Sigmoid colon (tissue), 7 donors: Measurements from ENCODE around the gene COG5. TPM values are rescaled to one million over a fixed set of nuclear protein-coding genes. Genes with fewer than 3 reads are reported as not detected.

ENCODE experiments used
- DNase-seq: peaks from one replicate; pipeline ENCODE4 v3.0.0-alpha.2; 2019
- H3K27ac ChIP-seq, 4 donors: fragments of 200-600 bp; sonication (generic); one replicate each; pipeline ENCODE4 v1.5.1; 2016 to 2019; ENCODE audit warnings: mild to moderate bottlenecking in 1 of 4
- H3K27me3 ChIP-seq, 3 donors: fragments of 200-600 bp; sonication (generic); one replicate each; pipeline ENCODE4 v1.5.1; 2019; ENCODE audit warnings: mild to moderate bottlenecking in 1 of 3
- H3K36me3 ChIP-seq, 4 donors: fragments of 200-600 bp; sonication (generic); one replicate each; pipeline ENCODE4 v1.5.1; 2016 to 2019
- H3K4me1 ChIP-seq, 4 donors: fragments of 200-600 bp; sonication (generic); one replicate each; pipeline ENCODE4 v1.5.1; 2017 to 2019
- H3K4me3 ChIP-seq, 4 donors: fragments of 200-600 bp; sonication (generic); one replicate each; pipeline ENCODE4 v1.5.1; 2017 to 2019; ENCODE audit warnings: mild to moderate bottlenecking in 2 of 4, moderate library complexity in 1 of 4
- H3K9me3 ChIP-seq, 4 donors: fragments of 200-600 bp in 3 of 4; sonication (generic) in 3 of 4; one replicate each; pipeline versions ENCODE4 v1.5.1 to v1.6.1; 2013 to 2019
- EP300 ChIP-seq, 4 donors: sonication (generic); formaldehyde crosslinking; IDR thresholded peaks; one replicate each; pipeline ENCODE4 v1.6.1; 2017; ENCODE audit warnings: antibody characterized with exemption in 4 of 4
- POLR2A ChIP-seq, 2 donors: fragments of 450-650 bp; IDR thresholded peaks; one replicate each; pipeline ENCODE4 v1.6.1; 2016; ENCODE audit warnings: antibody characterized with exemption in 2 of 2, mild to moderate bottlenecking in 2 of 2, moderate library complexity in 2 of 2
- POLR2AphosphoS5 ChIP-seq, 4 donors: sonication (generic); formaldehyde crosslinking; IDR thresholded peaks; one replicate each; pipeline ENCODE4 v1.6.1; 2017; ENCODE audit warnings: antibody characterized with exemption in 4 of 4
- WGBS, 2 donors: extraction: QIAGEN DNeasy Blood & Tissue Kit; methylation state at CpG; one replicate each; pipeline ENCODE4 v1.1.7; 2013; 5-methylcytosine and 5-hydroxymethylcytosine counted together
- intact Hi-C: fragments of 100-400 bp; cut with DNase I; formaldehyde crosslinking; loops from one replicate; pipeline ENCODE4 v1.15.1; 2023
- polyA plus RNA-seq, 3 donors: library from polyadenylated mRNA; stranded (reverse); fragments of 200-250 nt; gene quantifications; one replicate each; pipeline ENCODE4 v1.2.3, GENCODE V29; 2013
- total RNA-seq, 4 donors: library from RNA; depleted of rRNA; stranded (reverse); fragments of >200 nt; gene quantifications; one replicate each; pipeline ENCODE4 v1.1.0, GENCODE V29; 2016
- TF ChIP-seq, protein P1 (sequence below), 4 experiments: fragments of 450-650 bp in 3 of 4; fragments of 200-600 bp in 1 of 4; IDR thresholded peaks; one replicate each; pipeline ENCODE4 v1.5.1; 2016 to 2019; ENCODE audit warnings: antibody characterized with exemption in 4 of 4, mild to moderate bottlenecking in 3 of 4, moderate library complexity in 2 of 4
- donor health status: healthy with polysubstance abuse.
- donor health status: Bipolar disorder and iron deficiency.
- donor health status: healthy.

COG5 gene
- total and polyA plus RNA-seq, 7 donors: 11.0 to 73.4 (median 27.6) TPM

GRCh38 chr7:107442678-107443077 lies 121.0 kb downstream of the COG5 start:
- intact Hi-C loops: no loop called here
- Histone ChIP-seq H3K36me3 (no peaks in the 10 kb centered on the region), H3K9me3 (no peaks in the 10 kb centered on the region), H3K4me1 (no peaks in the 10 kb centered on the region), H3K27ac (no peak overlapping the region), H3K27me3 (no peaks in the 10 kb centered on the region), H3K4me3 (no peak overlapping the region)
- no peak for DNase-seq
- TF ChIP-seq POLR2AphosphoS5 (IDR thresholded peaks at IDR 0.05): no peak
- TF ChIP-seq POLR2A (IDR thresholded peaks at IDR 0.05): no peak
- TF ChIP-seq EP300 (IDR thresholded peaks at IDR 0.05): no peak
- TF ChIP-seq, protein P1, sequence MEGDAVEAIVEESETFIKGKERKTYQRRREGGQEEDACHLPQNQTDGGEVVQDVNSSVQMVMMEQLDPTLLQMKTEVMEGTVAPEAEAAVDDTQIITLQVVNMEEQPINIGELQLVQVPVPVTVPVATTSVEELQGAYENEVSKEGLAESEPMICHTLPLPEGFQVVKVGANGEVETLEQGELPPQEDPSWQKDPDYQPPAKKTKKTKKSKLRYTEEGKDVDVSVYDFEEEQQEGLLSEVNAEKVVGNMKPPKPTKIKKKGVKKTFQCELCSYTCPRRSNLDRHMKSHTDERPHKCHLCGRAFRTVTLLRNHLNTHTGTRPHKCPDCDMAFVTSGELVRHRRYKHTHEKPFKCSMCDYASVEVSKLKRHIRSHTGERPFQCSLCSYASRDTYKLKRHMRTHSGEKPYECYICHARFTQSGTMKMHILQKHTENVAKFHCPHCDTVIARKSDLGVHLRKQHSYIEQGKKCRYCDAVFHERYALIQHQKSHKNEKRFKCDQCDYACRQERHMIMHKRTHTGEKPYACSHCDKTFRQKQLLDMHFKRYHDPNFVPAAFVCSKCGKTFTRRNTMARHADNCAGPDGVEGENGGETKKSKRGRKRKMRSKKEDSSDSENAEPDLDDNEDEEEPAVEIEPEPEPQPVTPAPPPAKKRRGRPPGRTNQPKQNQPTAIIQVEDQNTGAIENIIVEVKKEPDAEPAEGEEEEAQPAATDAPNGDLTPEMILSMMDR (IDR thresholded peaks at IDR 0.05): no peak
- WGBS, 2 donors: 99 to 100% methylated on average over 1 of the region's 1 CpG

- TF ChIP-seq POLR2AphosphoS5 (IDR thresholded peaks at IDR 0.05): no peak
- no peak for TF ChIP-seq POLR2A (IDR thresholded peaks at IDR 0.05)
- Histone ChIP-seq H3K4me1 (no peaks in the 10 kb centered on the region), H3K27ac (no peak overlapping the region), H3K36me3 (no peaks in the 10 kb centered on the region), H3K4me3 (no peak overlapping the region), H3K9me3 (no peaks in the 10 kb centered on the region), H3K27me3 (no peaks in the 10 kb centered on the region)
- DNase-seq: no peak
- intact Hi-C loops: no loop called here
Observed at GRCh38 chr7:107441581-107442422, 121.9 kb downstream of the COG5 start.

DNA sequence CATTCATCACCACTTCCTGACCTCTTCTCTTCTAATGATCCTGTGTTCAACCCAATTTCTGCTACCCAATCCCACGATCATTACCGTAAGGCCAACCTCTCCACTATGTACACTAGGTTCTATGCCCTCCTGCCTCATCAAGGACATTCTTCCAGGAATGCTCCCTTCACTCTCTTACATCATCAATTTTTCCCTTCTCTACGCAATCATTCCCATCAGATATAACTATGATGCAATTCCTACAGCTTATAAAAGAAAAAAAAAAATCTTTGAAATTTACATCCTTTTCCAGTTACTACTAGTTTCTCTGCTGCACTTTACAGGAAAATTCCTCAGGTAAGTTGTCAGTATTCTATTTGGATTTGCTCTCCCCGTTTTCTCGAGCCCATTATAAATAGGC lies 124.7 kb downstream of the COG5 start:
- WGBS, 2 donors: 97% methylated on average over 5 of the region's 5 CpGs
- Histone ChIP-seq H3K27ac (no peak overlapping the region), H3K4me1 (no peaks in the 10 kb centered on the region), H3K4me3 (no peak overlapping the region), H3K36me3 (no peaks in the 10 kb centered on the region), H3K9me3 (no peaks in the 10 kb centered on the region), H3K27me3 (no peaks in the 10 kb centered on the region)
- no peak for DNase-seq
- intact Hi-C loops: no loop called here
- TF ChIP-seq, protein P1 (IDR thresholded peaks at IDR 0.05): no peak
- no peak for TF ChIP-seq EP300 (IDR thresholded peaks at IDR 0.05)
- TF ChIP-seq POLR2AphosphoS5 (IDR thresholded peaks at IDR 0.05): no peak
- TF ChIP-seq POLR2A (IDR thresholded peaks at IDR 0.05): no peak

- intact Hi-C loops: no loop called here
- Histone ChIP-seq H3K4me1 (peaks cover 0 to 3% (median 0%) of the 10 kb centered on the region in 4 donors), H3K27ac (no peak overlapping the region), H3K36me3 (no peaks in the 10 kb centered on the region), H3K27me3 (no peaks in the 10 kb centered on the region), H3K4me3 (no peak overlapping the region), H3K9me3 (no peaks in the 10 kb centered on the region)
- DNase-seq: no peak
- TF ChIP-seq POLR2A (IDR thresholded peaks at IDR 0.05) (no peak), EP300 (IDR thresholded peaks at IDR 0.05) (no peak), POLR2AphosphoS5 (IDR thresholded peaks at IDR 0.05) (no peak)
- TF ChIP-seq, protein P1 (IDR thresholded peaks at IDR 0.05): no peak
- 95 to 97% methylated on average over 1 of the region's 1 CpG for WGBS, 2 donors
Observed at GRCh38 chr7:107435749-107436148, 128.0 kb downstream of the COG5 start.

GRCh38 chr7:107432261-107432660 lies 131.5 kb downstream of the COG5 start:
- no peak for DNase-seq
- no peak overlapping the region for H3K27ac ChIP-seq
- TF ChIP-seq EP300 (IDR thresholded peaks at IDR 0.05) (no peak), POLR2A (IDR thresholded peaks at IDR 0.05) (no peak), POLR2AphosphoS5 (IDR thresholded peaks at IDR 0.05) (no peak)
- TF ChIP-seq, protein P1 (IDR thresholded peaks at IDR 0.05): no peak
- H3K4me3 ChIP-seq: no peak overlapping the region
- WGBS, 2 donors: 83 to 85% methylated on average over 1 of the region's 1 CpG
- intact Hi-C loops: no loop called here
- no peaks in the 10 kb centered on the region for H3K36me3 ChIP-seq
- H3K27me3 ChIP-seq: no peaks in the 10 kb centered on the region
- H3K4me1 ChIP-seq: peaks cover 0 to 3% (median 0%) of the 10 kb centered on the region in 4 donors
- no peaks in the 10 kb centered on the region for H3K9me3 ChIP-seq
